NCI-H748 treated with DMSO at 0.1 percent for 48 hours (cell line): Measurements from ENCODE around the gene METTL1.
A peak's percentile ranks its signal among the peaks of the same experiment; 100 is the strongest.

Experiments used
- DNase-seq: peaks from one replicate; lab custom pipeline; 2025; lab: John Stamatoyannopoulos, UW

METTL1 gene

DNA sequence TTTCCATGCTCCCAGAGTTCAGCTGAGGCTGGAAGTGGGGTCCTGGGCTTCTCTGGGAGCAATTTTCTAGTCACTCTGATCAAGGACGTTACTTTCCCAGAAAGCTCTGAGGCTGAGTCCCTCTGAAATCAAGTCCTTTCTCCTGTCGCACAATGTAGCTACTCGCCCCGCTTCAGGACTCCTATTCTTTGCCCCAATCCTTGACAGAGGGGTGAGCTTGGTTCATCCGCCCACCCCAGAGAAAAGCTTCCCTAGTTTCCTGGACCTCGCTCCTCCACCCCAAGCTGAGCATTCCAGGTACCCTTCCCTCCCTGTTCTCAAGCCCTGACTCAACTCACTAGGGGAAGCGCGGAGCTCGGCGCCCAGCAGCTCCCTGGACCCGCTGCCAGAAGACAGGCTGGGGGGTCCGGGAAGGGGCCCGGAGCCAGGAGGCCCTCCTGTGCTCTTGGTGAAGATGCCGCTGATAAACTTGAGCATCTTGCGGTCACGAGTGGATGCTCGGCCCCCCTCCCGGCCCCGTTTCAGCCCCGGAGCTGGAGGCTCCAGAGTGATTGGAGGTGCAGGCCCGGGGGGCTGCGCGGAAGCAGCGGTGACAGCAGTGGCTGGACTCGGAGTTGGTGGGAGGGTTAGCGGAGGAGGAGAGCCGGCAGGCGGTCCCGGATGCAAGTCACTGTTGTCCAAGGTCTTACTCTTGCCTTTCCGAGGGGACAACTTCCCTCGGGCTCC lies 35.0 kb downstream of the METTL1 start:
- peak; percentile 55 for DNase-seq

DNA sequence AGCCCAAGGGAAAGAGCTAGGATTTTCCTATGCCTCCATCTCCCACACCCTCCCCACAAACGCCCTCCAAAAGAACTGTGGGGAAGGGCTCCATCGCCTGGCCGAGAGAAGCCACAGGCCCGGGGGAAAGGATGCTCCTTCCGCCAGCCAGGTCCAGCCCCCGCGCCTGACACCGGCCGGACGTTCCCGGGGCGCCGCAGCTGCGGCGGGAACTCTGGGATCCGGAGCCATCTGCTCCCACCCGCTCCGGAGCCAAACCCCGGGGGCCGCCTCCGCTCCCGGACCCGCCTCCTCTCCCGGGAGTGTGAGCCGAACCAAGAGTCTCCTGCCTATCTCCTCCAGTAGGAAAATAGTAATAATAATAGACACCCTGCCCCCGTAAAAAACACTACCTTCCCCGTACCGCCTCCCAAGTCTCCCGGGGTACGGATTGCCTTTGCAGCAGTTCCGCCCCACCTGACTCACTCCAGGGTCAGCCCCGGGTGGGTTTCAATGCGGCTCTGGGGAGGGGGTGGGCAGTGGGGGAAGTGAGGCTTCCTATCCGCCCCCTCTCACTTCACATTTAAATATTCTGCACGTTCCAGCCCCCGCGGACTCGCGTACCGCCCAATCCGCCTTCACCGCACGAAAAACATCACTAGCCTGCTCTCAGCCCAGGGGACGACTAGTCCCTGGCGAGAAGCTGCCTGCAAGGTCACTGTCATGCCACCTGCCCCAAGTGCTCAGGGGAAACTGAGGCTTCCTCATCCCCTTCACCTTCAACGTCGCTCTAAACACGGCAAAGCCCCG lies 35.8 kb downstream of the METTL1 start:
- DNase-seq: peak; percentile 55

DNA sequence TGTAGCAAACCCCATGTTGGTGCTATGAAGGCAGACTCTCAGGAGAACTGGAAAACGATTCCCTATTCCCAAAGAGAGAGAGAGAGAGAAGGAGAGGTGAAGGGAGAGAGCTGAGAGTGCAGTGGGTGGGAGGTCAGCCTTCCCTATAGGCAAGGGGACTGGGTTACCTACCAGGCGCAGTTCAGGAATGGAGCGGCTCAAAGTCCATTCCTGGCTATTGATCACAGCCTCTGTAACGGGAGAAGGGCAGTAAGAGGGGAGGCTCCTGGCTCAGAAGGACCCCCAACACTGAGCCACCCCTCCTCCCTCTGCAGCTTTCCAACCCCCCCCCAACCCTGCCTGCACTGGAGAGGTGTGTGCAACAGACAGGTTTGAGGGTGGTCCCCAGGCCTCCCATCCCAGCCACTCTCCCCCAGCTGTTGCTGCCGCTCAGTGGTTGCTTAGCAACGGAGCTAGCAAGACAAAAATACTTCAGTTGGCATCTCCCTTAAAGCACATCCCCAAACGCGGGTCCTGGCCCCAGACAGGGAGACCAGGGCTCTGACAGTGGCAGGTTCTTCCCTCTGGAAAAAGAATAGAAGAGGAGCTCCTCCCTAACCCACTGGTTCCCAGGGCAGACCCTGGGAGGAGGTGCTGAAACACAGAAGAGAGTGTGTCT lies 36.6 kb downstream of the METTL1 start:
- DNase-seq: peak; percentile 54

DNA sequence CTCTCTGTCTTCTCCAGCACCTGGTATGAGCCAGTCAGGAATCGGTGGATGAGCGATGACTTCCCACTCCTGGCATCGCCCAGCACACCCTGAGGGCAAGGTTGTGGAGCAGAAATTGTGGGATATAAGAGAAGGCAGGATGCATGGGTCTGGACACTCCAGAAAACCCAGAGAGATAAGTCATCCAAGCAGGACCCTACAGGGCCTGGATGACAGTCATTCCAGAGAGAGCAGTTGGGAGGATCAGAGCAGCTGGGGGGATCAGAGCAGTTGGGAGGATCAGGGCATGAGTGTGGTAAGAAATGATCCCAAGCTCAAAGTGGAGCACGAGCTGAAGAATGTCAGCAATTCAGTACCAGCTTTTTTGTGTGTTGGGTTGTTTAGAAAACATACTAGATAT lies 37.3 kb downstream of the METTL1 start:
- no peak for DNase-seq

DNA sequence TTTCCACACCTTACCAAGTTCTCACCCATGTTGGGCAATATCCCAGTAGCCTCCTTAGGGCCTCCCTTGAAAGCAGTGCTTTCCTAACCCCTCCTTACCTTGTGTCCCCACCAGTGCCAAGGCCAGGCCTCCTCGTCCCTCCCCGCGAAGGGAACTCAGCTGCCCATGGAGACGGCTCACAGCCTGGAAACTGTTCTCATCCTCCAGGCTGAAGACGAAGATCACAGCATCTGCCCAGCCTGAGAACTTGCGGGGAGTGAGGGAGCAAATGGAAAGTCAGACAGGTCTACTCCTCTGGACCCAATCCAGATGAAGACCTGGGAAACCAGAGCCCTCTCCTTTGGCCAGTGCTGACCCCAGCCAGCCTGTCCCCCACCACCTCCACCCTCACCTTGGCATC lies 38.0 kb downstream of the METTL1 start:
- DNase-seq: no peak

DNA sequence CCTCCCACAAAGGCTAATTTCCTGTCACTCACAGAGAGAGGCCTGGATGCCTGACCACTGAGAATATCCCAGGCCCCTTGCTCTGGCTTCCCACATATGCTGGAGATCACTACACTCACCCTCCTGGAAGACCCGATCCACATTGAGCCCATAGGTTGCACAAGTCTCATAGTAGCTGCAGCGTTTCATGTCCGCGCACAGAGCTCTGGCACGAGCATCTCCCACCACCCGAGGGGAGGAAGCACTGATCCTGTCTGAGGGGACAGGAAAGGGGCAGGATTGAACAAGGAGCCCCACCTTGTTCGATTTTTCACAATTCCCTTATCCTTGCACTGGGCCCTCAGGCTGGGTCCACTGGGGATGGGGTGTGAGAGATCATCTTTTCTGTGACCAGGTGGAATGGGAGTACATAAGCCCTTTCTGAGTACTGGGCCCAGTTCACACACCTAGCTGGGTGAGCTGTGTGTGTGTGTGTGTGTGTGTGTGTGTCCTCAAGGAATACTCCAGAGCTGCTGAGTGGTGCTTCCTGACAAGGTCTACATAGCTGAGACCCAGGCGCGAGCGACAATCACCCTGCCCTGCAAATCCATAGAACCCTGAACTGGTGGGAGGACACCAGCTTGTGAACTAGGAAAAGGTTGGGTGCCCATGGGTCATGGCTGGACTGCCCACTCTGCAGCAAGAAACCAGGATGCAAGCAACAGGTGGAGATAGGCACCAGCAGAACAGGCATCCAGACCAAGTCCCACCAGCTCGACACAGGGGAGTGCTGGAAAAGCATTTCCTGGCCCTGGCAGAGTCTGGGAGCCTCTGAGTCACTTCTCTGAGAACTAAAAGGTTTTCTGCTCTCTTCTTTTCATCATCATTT lies 38.9 kb downstream of the METTL1 start:
- no peak for DNase-seq

DNA sequence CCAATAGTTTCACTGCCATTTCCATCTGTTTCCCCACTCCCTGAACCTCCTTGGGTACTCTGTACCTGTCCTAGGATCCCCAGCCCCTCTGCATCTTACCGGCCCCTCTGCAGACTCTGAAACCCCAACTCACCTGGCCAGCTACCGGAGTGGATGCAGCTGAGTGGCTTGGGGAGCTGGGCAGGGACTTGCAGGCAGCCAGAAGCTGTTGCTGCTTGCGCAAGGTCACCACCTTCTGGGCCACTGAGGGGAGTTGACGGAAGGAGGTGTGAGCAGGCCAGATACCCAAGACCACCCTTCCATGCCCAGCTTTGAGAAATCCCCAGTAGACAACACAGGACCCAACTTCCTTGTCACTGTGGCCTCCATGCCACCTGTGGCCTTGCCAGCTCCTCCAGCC lies 39.6 kb downstream of the METTL1 start:
- DNase-seq: no peak

DNA sequence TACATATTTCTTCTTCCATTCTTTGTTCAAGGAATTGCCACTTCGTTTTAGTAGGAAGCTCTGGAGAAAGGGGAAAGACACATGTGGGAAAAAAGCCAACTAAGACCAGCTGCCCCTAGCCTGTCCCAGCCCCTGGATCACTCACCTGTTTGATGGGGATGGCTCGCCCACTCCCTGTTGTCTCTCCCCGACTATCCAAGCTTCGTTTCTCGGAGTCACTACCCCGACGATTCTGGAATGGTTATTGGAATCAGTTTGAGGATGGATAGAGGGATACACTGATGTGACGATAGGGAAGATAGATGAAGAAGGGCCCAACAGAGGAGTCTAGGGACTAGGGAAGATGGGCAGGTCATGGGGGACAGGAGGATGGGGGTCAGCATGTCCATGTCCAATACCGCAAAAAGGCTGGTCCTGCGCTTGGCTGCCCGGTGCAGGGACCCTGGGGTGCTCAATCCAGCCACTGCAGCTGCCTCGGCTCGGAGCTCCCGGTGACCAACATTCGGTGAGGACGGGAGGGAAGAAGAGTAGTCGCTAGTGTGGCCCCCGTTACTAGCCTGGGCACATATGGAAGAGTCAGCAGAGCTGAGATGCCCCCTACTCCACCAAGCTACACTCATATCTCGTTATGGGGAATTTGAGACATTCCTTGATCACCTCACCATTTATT lies 40.4 kb downstream of the METTL1 start:
- no peak for DNase-seq

DNA sequence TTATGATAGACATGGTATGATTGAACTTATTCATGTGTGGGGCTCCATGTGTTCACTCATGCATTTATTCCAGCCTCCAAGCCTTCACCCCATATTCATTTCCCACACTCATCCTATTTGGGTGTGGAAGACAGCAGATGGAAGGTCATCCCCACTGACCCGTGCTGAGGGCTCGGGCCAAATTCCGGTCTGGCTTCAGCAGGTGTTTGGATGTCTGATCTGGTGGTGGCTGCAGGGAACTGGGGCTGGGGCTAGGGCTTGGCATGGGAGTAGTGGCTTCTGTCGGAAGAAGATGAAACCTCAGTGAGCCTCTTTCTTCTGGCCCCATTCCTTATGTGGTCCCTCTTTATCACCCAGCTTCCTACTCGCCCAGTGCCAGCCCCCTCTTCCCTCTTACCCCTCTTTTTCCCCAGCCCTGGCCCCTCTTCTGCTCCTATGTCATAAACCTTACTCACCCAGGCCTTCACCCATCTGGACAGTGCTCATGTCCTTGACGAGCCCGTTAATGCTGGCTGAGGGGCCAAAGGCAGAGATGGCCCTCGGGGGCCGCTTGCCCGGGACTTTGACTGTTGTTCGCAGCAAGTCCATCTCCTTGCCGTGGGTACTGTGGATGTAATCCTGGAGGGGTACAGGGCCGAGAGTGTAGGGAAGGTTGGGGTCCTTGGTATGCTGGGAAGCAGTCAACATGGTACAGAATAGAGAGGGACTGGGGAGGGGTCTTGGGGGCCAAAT lies 41.4 kb downstream of the METTL1 start:
- no peak for DNase-seq

DNA sequence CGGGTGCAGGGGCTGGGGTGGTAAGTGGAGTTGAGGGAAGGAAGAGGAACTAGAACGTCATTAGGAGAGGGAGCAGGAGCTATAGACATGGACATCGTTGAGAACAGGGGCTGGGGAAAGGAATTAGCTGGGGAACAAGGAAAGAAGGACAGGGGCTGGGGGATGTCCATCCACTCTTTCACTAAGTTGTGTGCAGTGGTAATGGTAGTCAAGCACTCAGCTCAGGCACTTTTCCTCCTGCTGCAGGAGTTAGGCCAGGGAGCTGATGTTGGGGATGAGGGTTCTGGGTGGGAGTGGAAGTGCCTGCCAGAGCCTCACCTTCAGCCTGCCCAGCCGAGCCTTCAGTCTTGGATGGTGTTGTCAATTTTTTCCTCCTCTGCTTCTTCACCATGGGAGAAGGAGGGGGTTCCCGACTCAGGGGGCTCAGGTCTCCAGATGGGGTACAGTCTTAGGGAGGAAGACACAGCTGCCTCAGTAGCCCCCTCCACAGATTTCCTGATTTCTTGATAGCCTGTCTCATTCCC lies 42.5 kb downstream of the METTL1 start:
- DNase-seq: no peak

DNA sequence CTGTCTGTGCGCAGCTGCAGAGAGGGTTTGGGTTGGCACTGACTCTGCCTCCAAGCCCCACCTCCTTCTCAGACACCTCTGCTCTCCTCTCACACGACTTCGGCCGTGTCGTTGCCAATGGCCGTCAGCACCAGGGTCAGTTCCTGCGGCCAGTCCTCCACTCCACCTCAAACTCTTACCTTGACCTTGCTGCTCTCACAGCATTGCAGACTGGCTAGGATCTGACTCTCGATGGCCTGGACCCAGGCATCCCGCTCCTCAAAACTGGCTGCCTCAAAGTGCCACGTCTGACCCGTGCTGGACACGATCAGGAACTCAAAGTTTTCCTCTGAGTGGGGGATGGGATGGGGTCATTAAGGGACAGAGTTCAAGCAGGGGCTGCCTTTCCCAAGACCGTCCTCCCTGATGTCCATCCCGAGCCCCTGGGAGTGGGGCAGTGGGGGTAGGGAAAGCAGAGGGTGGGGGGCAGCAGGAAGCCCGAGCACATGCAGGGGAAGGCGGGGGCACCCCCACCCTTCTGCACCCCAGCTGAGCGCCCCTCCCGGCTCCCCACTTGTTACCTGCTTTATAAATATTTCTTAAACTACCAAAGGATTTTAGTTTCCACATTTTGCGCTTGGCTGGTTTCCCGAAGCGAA lies 44.0 kb downstream of the METTL1 start:
- no peak for DNase-seq

DNA sequence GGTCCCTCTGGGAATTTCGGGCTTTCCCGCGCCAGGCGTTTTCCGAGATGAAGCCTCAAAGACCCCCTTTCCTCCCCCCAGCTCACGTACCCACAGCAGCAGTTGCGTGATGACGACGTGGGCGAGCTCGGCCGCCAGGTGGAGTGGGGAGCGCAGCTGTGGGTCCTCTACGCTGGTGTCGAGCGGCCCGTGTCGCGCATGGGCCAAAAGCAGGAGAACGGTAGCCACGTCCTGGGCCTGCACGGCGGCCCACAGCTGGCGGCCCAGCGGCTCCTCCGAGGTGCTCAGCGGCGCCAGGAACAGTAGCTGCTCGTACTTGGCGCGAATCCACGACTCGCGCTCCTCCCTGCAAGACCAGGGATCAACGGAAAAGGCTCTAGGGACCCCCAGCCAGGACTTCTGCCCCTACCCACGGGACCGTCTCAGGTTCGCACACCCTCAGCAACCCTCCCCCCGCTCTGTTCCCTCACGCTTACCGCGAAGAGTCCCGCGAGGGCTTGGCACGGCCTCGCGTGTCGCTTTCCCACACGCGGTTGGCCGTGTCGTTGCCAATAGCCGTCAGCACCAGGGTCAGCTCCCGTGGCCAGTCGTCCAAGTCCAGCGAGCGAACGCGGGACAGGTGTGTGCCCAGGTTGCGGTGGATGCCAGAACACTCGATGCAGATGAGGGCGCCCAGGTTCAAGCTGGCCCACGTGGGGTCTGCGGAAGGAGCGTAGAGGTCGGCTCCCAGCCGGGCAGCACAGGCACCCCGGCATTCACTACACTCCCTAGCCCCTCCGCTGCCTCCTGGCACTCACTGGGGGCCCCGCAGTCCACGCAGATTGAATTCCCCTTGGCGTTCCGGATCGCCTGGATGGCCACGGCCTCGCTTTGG lies 44.8 kb downstream of the METTL1 start:
- DNase-seq: no peak

DNA sequence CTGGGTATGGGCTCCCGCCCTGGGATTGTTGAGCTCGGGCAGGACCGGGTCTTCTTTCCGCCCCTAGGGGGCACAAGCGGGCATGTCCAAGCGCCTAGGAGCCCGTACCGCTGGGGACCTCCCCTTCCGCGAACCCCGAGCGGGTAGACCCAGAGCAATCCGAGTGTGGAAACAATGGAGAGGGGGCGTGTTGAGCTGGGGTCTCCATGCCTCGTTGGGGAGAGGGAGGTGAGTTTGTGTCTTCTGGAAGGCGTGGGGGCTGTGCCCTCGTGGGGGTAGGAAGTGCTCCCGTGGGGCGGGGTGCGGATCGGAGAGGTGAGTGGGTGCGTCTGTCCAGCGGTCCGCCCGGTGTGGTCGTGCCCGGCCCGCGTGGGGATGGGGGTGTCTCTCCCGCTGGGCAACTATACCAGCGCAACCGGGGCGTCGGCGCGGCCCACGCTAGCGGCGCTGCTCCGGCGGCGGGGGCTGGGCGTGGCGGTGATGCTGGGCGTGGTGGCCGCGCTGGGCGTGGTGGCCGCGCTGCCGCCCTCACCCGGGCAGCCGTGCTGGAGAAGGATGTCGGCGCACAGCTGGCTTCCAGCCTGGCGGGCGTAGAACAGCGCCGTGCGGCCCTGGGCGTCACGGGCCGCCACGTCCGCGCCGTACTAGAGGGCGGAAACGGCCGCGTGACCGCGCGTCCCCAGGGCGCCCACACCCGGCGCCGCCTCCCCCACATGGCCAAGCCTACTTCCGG lies 45.6 kb downstream of the METTL1 start:
- peak; percentile 79 for DNase-seq

DNA sequence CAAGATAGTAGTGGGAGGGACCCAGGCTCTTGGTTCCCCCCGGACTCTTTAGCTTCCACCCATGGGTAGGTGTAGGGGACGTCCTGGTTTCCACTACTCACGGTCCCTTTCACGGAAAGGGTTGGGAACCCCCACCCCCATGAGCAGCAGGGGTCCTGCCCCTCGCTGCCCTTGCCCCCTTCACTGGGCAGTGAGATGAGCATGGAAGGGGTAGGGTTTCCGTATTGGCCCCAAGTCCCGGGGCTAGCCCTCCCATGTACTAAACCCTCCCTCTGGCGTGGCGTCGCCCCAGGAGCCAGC lies 46.1 kb downstream of the METTL1 start:
- DNase-seq: no peak

DNA sequence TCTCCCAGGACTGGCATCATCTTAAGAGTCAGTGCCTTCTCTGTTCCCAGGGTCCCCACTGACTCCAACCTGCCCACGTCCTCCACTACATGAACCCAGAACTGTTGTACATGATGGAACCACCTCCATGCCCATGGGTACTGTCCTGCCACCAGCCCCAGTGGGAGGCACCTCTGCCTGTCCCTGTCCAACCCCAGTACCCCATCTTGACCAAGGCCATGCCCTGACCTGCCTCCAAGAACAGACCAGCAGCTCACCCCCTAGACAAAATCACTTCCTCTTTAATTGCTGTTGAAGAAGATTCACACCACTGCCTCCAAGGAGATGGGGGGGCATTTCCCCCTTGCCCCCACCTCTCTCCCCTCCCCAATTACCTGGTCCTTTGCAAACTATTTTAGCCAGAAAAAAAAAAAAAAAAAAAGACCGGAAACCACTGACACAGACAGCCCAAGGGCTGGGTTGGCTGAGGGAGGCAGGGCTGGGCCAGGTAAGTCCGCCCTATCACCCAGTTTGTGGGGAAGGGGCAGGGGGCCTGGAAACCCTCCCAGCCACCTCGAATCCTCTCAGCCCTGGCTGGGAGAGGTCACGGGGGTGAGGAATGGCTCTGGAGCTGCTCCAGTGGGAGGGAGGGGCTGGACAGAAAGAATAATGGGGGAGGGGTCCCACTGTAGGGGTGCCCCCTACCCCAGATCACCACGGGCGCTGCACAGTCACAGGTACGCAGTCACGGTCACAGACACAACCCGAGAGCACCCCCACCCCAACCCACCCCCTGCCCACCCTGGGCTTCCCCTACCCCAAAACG lies 46.8 kb downstream of the METTL1 start:
- no peak for DNase-seq

DNA sequence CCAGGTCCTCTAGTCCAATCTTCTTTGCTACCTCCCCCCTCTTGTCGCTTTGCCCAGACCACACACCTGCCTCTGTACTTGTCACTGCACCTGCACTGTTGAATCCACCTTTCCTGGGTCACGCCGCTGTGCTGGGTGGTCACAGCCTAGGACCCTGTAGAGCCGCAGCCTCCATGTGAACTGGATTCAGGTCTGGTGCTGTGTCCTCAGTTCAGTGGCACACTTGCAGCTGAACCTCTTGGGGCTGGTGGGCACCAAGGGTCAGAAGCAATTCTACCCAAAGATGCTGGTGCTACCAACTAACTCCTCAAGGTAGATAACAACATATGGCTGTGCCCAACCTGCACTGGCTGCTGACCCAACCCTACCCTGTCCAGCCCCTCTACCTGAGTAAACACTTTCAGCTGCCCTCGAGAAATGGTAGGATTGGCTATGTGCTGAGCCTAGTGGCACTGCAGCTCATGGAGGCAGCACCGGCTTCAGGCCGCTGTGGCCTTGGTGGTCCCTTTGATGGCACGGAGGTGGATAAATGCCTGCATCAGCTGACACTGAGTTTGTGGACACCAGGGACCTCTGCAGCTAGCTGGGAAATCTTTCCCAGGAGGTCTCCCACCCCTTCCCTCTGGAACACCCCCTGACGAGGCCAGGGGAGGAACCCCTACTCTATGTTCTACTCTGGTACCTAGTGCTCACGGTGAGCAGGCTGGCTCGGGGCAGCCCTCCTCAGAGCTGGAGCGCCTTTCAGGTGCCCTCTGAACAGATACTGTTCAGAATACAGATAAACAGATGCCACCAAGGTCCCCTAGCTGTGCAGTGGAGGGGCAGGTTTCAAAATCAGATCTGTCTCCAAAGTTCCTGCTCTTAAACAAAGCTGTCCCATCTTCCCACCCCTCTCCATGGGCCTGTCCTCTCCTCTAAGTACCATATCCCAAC lies 47.6 kb downstream of the METTL1 start:
- DNase-seq: no peak

DNA sequence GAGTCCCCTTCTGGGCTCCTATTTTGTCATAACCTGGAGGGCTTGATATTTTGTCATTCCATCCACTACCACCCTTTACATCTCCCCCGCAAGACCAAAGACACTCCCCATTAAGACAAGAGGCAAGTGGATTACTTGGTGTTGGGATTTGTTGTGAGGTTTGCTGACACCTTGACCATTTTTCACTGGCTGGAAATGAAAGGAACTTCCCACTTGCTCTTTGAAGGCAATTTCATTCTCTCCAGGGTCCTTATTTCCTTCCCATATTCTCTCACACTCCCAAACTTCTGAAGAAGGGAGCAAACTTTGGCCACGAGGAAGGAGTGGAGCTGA lies 48.3 kb downstream of the METTL1 start:
- DNase-seq: no peak
